ENCODE data around the gene FAM13A. TPM values are rescaled to one million over a fixed set of nuclear protein-coding genes. Genes with fewer than 3 reads are reported as not detected.

Gene FAM13A
- total and polyA plus RNA-seq, 4 experiments from 2014 or later: 9.6 to 19.7 (median 13.0) TPM

DNA sequence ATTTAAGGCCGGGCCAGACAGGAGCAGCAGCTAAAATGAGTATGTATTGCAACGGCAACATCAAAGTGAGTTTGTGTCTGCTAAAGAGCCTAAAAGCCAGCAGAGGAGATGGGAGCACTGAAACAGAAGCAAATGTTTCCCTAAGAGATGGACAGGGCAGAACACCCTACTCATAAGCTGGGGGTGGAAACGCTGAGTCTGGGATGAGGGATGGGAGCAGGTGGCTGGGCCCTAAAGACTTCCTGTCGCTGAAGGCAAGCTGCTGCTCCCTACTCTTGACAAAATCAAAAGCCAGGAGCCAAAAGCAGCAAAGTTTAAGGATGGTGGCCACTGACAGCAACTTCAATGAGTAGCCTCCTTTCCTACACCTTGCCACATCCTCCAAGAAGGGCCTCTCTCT, 318.8 kb downstream of the FAM13A start:
- Mint-ChIP-seq H3K4me3 (no peak overlapping the region), H3K4me1 (peaks cover 13 to 32% (median 22%) of the 10 kb centered on the region in 4 donors), H3K36me3 (peaks cover 0 to 2% of the 10 kb centered on the region in 2 donors), H3K9me3 (no peaks in the 10 kb centered on the region), H3K27ac (peak overlapping the region in 5 of 7 donors; percentile 11 to 64 (median 33)), H3K27me3 (no peaks in the 10 kb centered on the region)
- H3K9me3 ChIP-seq (ENCODE audit: control insufficient read depth in 1 of 2, low read length in 2 of 2): no peaks in the 10 kb centered on the region
- CTCF ChIA-PET (ENCODE audit: partially characterized antibody): interaction anchor here (3.3 kb wide), 1 partner anchor 198 kb away, joined by 10 read pairs; no protein-coding TSS in a partner anchor
- intact Hi-C loops (cut with micrococcal nuclease): no loop called here
- H3K4me3 ChIP-seq (ENCODE audit: low read length in 2 of 2): no peak overlapping the region
- no peak for DNase-seq
- H3K4me1 ChIP-seq (ENCODE audit: insufficient read depth, low read length): peaks cover 6% of the 10 kb centered on the region
- no peaks in the 10 kb centered on the region for H3K36me3 ChIP-seq (ENCODE audit: insufficient read depth, low read length)
- POLR2A ChIA-PET (ENCODE audit: partially characterized antibody): interaction anchor here (1.6 kb wide), 1 partner anchor 9 kb away, joined by 3 read pairs; no protein-coding TSS in a partner anchor
- no peaks in the 10 kb centered on the region for H3K27me3 ChIP-seq (ENCODE audit: insufficient read depth, low read length)
- no peak overlapping the region for H3K27ac ChIP-seq (ENCODE audit: low read depth, low read length)

DNA sequence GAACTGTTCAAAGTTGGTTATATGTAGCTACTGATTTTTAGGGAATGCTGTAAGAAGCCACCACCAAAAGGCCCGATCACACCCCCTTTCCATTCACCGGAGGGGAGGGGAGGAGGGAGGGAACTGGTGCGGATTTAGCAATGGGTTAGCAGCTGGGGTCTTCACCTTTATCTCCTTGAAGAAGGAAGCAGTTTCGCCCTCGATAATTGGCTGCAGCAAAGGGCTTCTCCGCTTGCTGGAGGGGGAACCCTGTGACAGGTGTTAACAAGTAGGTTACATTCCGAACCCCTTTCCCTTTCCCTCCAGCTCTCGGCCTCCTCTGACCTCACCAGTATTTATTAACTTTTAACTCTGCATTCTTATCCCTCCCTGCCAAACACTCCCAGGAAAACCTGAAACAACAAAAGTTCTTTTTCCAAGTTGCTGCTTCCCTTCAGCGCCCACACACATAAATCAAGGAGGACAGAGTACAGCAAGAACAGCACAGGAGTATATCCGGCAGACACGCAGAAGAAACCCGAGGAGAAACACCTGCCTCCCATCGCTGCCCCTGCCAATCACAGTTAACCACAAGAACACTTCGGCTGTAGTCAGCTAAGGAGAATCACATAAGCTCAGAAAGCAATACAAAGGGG, 319.6 kb downstream of the FAM13A start:
- Mint-ChIP-seq H3K27me3 (no peaks in the 10 kb centered on the region), H3K36me3 (peaks cover 0 to 2% of the 10 kb centered on the region in 2 donors), H3K27ac (peak overlapping the region; percentile 20 to 65 (median 36)), H3K4me3 (peak overlapping the region in 7 of 8 donors; percentile 31 to 64 (median 46)), H3K9me3 (no peaks in the 10 kb centered on the region), H3K4me1 (peaks cover 13 to 32% (median 22%) of the 10 kb centered on the region in 4 donors)
- no peaks in the 10 kb centered on the region for H3K9me3 ChIP-seq (ENCODE audit: control insufficient read depth in 1 of 2, low read length in 2 of 2)
- intact Hi-C loops (cut with micrococcal nuclease): no loop called here
- H3K27ac ChIP-seq (ENCODE audit: low read depth, low read length): no peak overlapping the region
- POLR2A ChIA-PET (ENCODE audit: partially characterized antibody): interaction anchor here (1.6 kb wide), 1 partner anchor 9 kb away, joined by 3 read pairs; no protein-coding TSS in a partner anchor
- H3K36me3 ChIP-seq (ENCODE audit: insufficient read depth, low read length): no peaks in the 10 kb centered on the region
- peaks cover 6% of the 10 kb centered on the region for H3K4me1 ChIP-seq (ENCODE audit: insufficient read depth, low read length)
- peak in 4 of 5 donors; percentile 10 to 30 (median 22) for DNase-seq
- H3K4me3 ChIP-seq (ENCODE audit: low read length in 2 of 2): no peak overlapping the region
- CTCF ChIA-PET (ENCODE audit: partially characterized antibody): interaction anchor here (0.9 to 3.3 kb wide), 3 partner anchors 7 to 210 kb away, joined by 3 to 10 read pairs (median 3); no protein-coding TSS in a partner anchor
- H3K27me3 ChIP-seq (ENCODE audit: insufficient read depth, low read length): no peaks in the 10 kb centered on the region

DNA sequence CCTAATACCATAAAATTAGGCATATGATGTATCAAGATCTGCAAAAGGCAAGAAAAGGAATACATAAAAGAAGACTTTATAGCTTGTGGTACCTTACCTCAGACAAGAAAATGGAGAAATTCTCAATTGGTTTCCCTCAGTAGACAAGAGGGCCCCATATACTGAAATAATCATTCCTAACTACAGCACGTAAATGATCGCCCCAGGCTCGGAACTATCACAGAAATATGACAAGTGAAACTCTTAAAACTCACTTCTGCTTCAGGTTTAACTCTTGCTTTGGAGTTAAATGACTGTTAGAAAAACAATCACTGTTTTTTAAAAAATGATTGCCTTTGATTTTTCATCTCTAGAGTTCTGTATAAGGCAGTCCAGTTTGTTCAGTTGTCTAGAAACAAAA, 320.7 kb downstream of the FAM13A start:
- Histone ChIP-seq H3K36me3 (ENCODE audit: insufficient read depth, low read length) (no peaks in the 10 kb centered on the region), H3K4me1 (ENCODE audit: insufficient read depth, low read length) (peaks cover 6% of the 10 kb centered on the region), H3K27ac (ENCODE audit: low read depth, low read length) (no peak overlapping the region), H3K4me3 (ENCODE audit: low read length in 2 of 2) (no peak overlapping the region), H3K27me3 (ENCODE audit: insufficient read depth, low read length) (no peaks in the 10 kb centered on the region), H3K9me3 (ENCODE audit: control insufficient read depth in 1 of 2, low read length in 2 of 2) (no peaks in the 10 kb centered on the region)
- no peaks in the 10 kb centered on the region for H3K9me3 Mint-ChIP-seq
- DNase-seq: no peak
- no peaks in the 10 kb centered on the region for H3K27me3 Mint-ChIP-seq
- intact Hi-C loops (cut with micrococcal nuclease): no loop called here
- peak overlapping the region in 2 of 7 donors; percentile 25 to 31 for H3K27ac Mint-ChIP-seq
- H3K4me1 Mint-ChIP-seq: peaks cover 13 to 32% (median 22%) of the 10 kb centered on the region in 4 donors
- POLR2A ChIA-PET (ENCODE audit: partially characterized antibody): no interaction called here
- peaks cover 2 to 4% of the 10 kb centered on the region in 2 donors for H3K36me3 Mint-ChIP-seq
- CTCF ChIA-PET (ENCODE audit: partially characterized antibody): interaction anchor here (1.1 to 3.3 kb wide), 2 partner anchors 9 to 196 kb away, joined by 3 to 10 read pairs; no protein-coding TSS in a partner anchor
- H3K4me3 Mint-ChIP-seq: no peak overlapping the region

DNA sequence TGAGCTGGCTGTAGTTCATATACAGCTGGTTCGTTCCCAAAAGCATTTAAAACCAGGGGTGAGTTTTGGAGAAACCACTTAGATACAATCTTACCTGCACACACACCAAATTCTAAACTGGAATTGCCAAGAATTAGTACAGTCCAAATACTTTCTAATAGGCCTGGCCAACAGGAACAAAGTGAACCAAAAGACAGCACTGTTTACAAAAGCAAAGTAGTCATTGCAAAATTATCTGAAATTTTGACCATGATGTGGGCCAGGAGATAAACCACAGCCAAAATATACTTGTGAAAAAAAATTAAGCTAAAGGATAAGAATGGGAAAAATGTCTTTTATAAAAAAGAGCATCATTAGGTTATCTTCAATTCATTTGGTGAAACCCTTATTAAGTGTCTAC, 321.4 kb downstream of the FAM13A start:
- no peak for DNase-seq
- POLR2A ChIA-PET (ENCODE audit: partially characterized antibody): no interaction called here
- Histone ChIP-seq H3K4me3 (ENCODE audit: low read length in 2 of 2) (no peak overlapping the region), H3K4me1 (ENCODE audit: insufficient read depth, low read length) (peaks cover 6% of the 10 kb centered on the region), H3K27ac (ENCODE audit: low read depth, low read length) (no peak overlapping the region), H3K27me3 (ENCODE audit: insufficient read depth, low read length) (no peaks in the 10 kb centered on the region), H3K36me3 (ENCODE audit: insufficient read depth, low read length) (no peaks in the 10 kb centered on the region), H3K9me3 (ENCODE audit: control insufficient read depth in 1 of 2, low read length in 2 of 2) (no peaks in the 10 kb centered on the region)
- Mint-ChIP-seq H3K9me3 (no peaks in the 10 kb centered on the region), H3K36me3 (peaks cover 7 to 8% of the 10 kb centered on the region in 2 donors), H3K4me3 (no peak overlapping the region), H3K4me1 (peaks cover 13 to 32% (median 22%) of the 10 kb centered on the region in 4 donors), H3K27ac (peak overlapping the region in 1 of 7 donors; percentile 31), H3K27me3 (no peaks in the 10 kb centered on the region)
- CTCF ChIA-PET (ENCODE audit: partially characterized antibody): interaction anchor here (1.2 to 3.3 kb wide), 2 partner anchors 13 to 196 kb away, joined by 3 to 10 read pairs; no protein-coding TSS in a partner anchor
- intact Hi-C loops (cut with micrococcal nuclease): no loop called here

DNA sequence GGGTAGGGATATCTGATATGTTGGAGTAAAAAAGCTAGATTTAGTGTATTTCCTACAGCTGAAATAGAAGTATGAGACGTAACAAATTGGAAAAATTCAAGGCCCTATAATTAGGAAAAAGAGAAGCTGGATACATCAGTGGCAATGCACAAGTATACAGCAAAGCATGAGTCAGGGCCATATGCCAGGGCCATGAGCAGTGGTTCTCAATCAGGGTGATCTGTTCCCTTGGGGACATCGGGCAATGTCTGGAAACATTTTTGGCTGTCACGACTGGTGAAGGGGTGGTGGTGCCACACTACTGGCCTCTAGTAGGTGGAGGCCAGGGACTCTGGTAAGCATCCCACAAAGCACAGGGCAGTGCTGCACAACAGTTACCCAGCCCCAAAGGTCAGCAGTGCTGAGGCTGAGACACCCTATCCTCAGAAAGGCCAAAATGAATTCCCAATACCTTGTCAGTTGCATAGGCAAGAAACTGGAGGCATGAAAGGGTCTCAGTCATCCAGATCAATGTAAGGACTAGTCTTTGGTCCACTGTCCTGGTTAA, 322.5 kb downstream of the FAM13A start:
- H3K27ac ChIP-seq (ENCODE audit: low read depth, low read length): no peak overlapping the region
- no peaks in the 10 kb centered on the region for H3K27me3 ChIP-seq (ENCODE audit: insufficient read depth, low read length)
- intact Hi-C loops (cut with micrococcal nuclease): no loop called here
- Mint-ChIP-seq H3K4me1 (peaks cover 11 to 32% (median 20%) of the 10 kb centered on the region in 4 donors), H3K9me3 (no peaks in the 10 kb centered on the region), H3K36me3 (peaks cover 11% of the 10 kb centered on the region in 2 donors), H3K27me3 (no peaks in the 10 kb centered on the region), H3K4me3 (no peak overlapping the region), H3K27ac (peak overlapping the region in 5 of 7 donors; percentile 17 to 70 (median 21))
- no peak overlapping the region for H3K4me3 ChIP-seq (ENCODE audit: low read length in 2 of 2)
- H3K9me3 ChIP-seq (ENCODE audit: control insufficient read depth in 1 of 2, low read length in 2 of 2): no peaks in the 10 kb centered on the region
- H3K36me3 ChIP-seq (ENCODE audit: insufficient read depth, low read length): peaks cover 3% of the 10 kb centered on the region
- no peak for DNase-seq
- peaks cover 6% of the 10 kb centered on the region for H3K4me1 ChIP-seq (ENCODE audit: insufficient read depth, low read length)
- POLR2A ChIA-PET (ENCODE audit: partially characterized antibody): no interaction called here
- CTCF ChIA-PET (ENCODE audit: partially characterized antibody): interaction anchor here (1.1 to 1.2 kb wide), 2 partner anchors 11 to 20 kb away, joined by 3 read pairs; no protein-coding TSS in a partner anchor

DNA sequence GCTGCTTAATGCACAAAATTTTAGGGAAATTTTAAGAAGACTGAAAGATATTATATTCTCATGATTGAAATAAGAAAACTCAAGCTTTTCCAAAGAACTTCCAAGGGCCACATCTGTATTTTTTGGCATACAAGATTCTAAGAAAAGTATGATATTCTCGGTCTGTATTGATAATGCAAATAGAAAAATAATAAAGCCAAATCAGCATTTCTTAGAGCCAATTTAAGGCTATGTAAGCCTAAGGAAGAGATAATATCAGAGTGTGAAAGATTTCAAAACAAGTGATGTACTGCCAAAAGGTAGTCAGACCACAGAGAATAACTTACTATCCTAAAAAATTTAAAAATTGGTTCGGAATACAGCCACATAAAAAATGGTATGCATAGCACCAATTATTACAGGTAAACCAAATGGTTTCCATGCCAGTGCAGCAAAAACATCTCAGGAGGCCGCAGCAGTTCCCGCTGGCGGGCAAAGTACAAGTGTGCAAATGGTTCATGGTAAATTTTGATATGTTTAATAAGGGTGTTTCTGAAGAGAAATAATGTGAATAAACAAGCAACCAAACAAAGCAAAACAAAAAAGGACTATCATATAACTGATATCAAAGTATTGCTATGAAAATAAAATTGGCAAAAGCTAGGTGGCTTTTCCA, 324.1 kb downstream of the FAM13A start:
- no peak overlapping the region for H3K4me3 ChIP-seq (ENCODE audit: low read length in 2 of 2)
- H3K9me3 ChIP-seq (ENCODE audit: control insufficient read depth in 1 of 2, low read length in 2 of 2): no peaks in the 10 kb centered on the region
- H3K36me3 ChIP-seq (ENCODE audit: insufficient read depth, low read length): peaks cover 12% of the 10 kb centered on the region
- H3K27ac Mint-ChIP-seq: no peak overlapping the region
- no peak overlapping the region for H3K4me3 Mint-ChIP-seq
- H3K36me3 Mint-ChIP-seq: peaks cover 18 to 20% of the 10 kb centered on the region in 2 donors
- H3K4me1 Mint-ChIP-seq: peaks cover 6 to 17% (median 12%) of the 10 kb centered on the region in 4 donors
- ChIA-PET CTCF (ENCODE audit: partially characterized antibody) (no interaction called here), POLR2A (ENCODE audit: partially characterized antibody) (no interaction called here)
- H3K27me3 ChIP-seq (ENCODE audit: insufficient read depth, low read length): no peaks in the 10 kb centered on the region
- H3K9me3 Mint-ChIP-seq: no peaks in the 10 kb centered on the region
- H3K27me3 Mint-ChIP-seq: no peaks in the 10 kb centered on the region
- DNase-seq: no peak
- H3K27ac ChIP-seq (ENCODE audit: low read depth, low read length): no peak overlapping the region
- peaks cover 6% of the 10 kb centered on the region for H3K4me1 ChIP-seq (ENCODE audit: insufficient read depth, low read length)
- intact Hi-C loops (cut with micrococcal nuclease): no loop called here

DNA sequence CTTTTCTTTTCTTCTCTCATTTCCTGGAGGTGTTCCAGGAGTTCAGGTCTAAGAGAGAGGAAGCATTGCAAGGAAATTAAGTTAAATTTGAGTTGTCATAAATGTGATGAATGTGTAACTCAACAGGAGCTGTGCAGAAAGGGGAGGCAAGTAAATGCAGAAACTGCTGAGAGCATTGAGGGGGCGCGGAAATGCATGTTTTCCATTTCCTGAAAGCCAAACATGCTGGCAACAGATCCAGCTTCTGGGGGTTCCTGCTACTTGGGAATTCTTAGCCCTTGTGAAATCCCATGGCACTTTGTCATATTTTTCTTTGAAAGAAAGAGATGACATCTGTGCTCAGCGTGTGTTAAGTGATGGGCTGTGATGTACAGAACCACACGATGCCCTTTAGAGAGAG, 325.6 kb downstream of the FAM13A start:
- Mint-ChIP-seq H3K4me1 (peaks cover 0 to 4% (median 1%) of the 10 kb centered on the region in 4 donors), H3K9me3 (no peaks in the 10 kb centered on the region), H3K4me3 (no peak overlapping the region), H3K27ac (no peak overlapping the region), H3K36me3 (peaks cover 32% of the 10 kb centered on the region in 2 donors), H3K27me3 (no peaks in the 10 kb centered on the region)
- H3K36me3 ChIP-seq (ENCODE audit: insufficient read depth, low read length): peaks cover 19% of the 10 kb centered on the region
- H3K27ac ChIP-seq (ENCODE audit: low read depth, low read length): no peak overlapping the region
- H3K4me3 ChIP-seq (ENCODE audit: low read length in 2 of 2): no peak overlapping the region
- no peaks in the 10 kb centered on the region for H3K9me3 ChIP-seq (ENCODE audit: control insufficient read depth in 1 of 2, low read length in 2 of 2)
- POLR2A ChIA-PET (ENCODE audit: partially characterized antibody): no interaction called here
- no peak for DNase-seq
- CTCF ChIA-PET (ENCODE audit: partially characterized antibody): interaction anchor here (0.7 to 0.8 kb wide), 2 partner anchors 11 to 192 kb away, joined by 3 read pairs; no protein-coding TSS in a partner anchor
- intact Hi-C loops (cut with micrococcal nuclease): no loop called here
- no peaks in the 10 kb centered on the region for H3K27me3 ChIP-seq (ENCODE audit: insufficient read depth, low read length)
- no peaks in the 10 kb centered on the region for H3K4me1 ChIP-seq (ENCODE audit: insufficient read depth, low read length)

Measured in CD4-positive, alpha-beta memory T cell (primary cell).